ENCODE results near the gene MUTYH. TPM values are rescaled to one million over a fixed set of nuclear protein-coding genes. Genes with fewer than 3 reads are reported as not detected.

MUTYH gene
- total RNA-seq, 4 donors from 2014 or later, result 10.0 to 22.1 (median 14.9) TPM

GRCh38 chr1:45332346-45332720 lies 7.9 kb downstream of the MUTYH start:
- DNase-seq (ENCODE audit: extremely low spot score), result no peak
- no CpG with 5 or more reads among the region's 10 CpGs for WGBS
- Histone ChIP-seq H3K4me3 (no peak overlapping the region), H3K9me3 (no peaks in the 10 kb centered on the region), H3K4me1 (peaks cover 4 to 7% (median 4%) of the 10 kb centered on the region in 4 donors), H3K27me3 (peaks cover 0 to 7% (median 0%) of the 10 kb centered on the region in 4 donors), H3K27ac (replicated peaks in 1 of 4) (no peak overlapping the region), H3K36me3 (peaks cover 35 to 60% (median 57%) of the 10 kb centered on the region in 4 donors)
- TF ChIP-seq POLR2A (IDR thresholded peaks at IDR 0.05; ENCODE audit: low read depth) (no peak), POLR2AphosphoS5 (IDR thresholded peaks at IDR 0.05) (no peak), EP300 (IDR thresholded peaks at IDR 0.05) (no peak)
- intact Hi-C loops (cut with DNase I), result no loop called here

GRCh38 chr1:45331436-45332345 lies 8.5 kb downstream of the MUTYH start:
- intact Hi-C loops (cut with DNase I), result no loop called here
- Histone ChIP-seq H3K27ac (replicated peaks in 1 of 4) (no peak overlapping the region), H3K4me1 (peaks cover 10 to 14% (median 11%) of the 10 kb centered on the region in 4 donors), H3K27me3 (peaks cover 0 to 9% (median 0%) of the 10 kb centered on the region in 4 donors), H3K9me3 (no peaks in the 10 kb centered on the region), H3K4me3 (no peak overlapping the region), H3K36me3 (peaks cover 35 to 60% (median 57%) of the 10 kb centered on the region in 4 donors)
- no peak for TF ChIP-seq CTCF (IDR thresholded peaks at IDR 0.05)
- no peak for TF ChIP-seq POLR2A (IDR thresholded peaks at IDR 0.05; ENCODE audit: low read depth)
- TF ChIP-seq EP300 (IDR thresholded peaks at IDR 0.05), result no peak
- WGBS, result 81% methylated on average over 5 of the region's 18 CpGs
- DNase-seq (ENCODE audit: extremely low spot score), result no peak

- no peaks in the 10 kb centered on the region for H3K9me3 ChIP-seq
- no peak for DNase-seq (ENCODE audit: extremely low spot score)
- no peak overlapping the region for H3K4me3 ChIP-seq
- H3K4me1 ChIP-seq, result peaks cover 14 to 22% (median 17%) of the 10 kb centered on the region in 4 donors
- no peak for TF ChIP-seq CTCF (IDR thresholded peaks at IDR 0.05)
- no peak for TF ChIP-seq POLR2AphosphoS5 (IDR thresholded peaks at IDR 0.05)
- TF ChIP-seq EP300 (IDR thresholded peaks at IDR 0.05), result no peak
- TF ChIP-seq POLR2A (IDR thresholded peaks at IDR 0.05; ENCODE audit: low read depth), result no peak
- WGBS, result 81% methylated on average over 4 of the region's 4 CpGs
- H3K27ac ChIP-seq (replicated peaks in 1 of 4), result no peak overlapping the region
- intact Hi-C loops (cut with DNase I), result no loop called here
- H3K36me3 ChIP-seq, result peaks cover 35 to 58% (median 53%) of the 10 kb centered on the region in 4 donors
- H3K27me3 ChIP-seq, result peaks cover 0 to 9% (median 0%) of the 10 kb centered on the region in 4 donors
These were observed 10.8 kb downstream of the MUTYH start for GRCh38 chr1:45329445-45329844.

GRCh38 chr1:45328680-45329079 lies 11.6 kb downstream of the MUTYH start:
- H3K27me3 ChIP-seq, result peaks cover 0 to 9% (median 0%) of the 10 kb centered on the region in 4 donors
- H3K9me3 ChIP-seq, result no peaks in the 10 kb centered on the region
- intact Hi-C loops (cut with DNase I), result no loop called here
- no peak overlapping the region for H3K4me3 ChIP-seq
- WGBS, result 73% methylated on average over 4 of the region's 5 CpGs
- peaks cover 14 to 22% (median 17%) of the 10 kb centered on the region in 4 donors for H3K4me1 ChIP-seq
- TF ChIP-seq EP300 (IDR thresholded peaks at IDR 0.05) (no peak), POLR2AphosphoS5 (IDR thresholded peaks at IDR 0.05) (no peak), CTCF (IDR thresholded peaks at IDR 0.05) (no peak), POLR2A (IDR thresholded peaks at IDR 0.05; ENCODE audit: low read depth) (no peak)
- no peak for DNase-seq (ENCODE audit: extremely low spot score)
- H3K27ac ChIP-seq (replicated peaks in 1 of 4), result no peak overlapping the region
- H3K36me3 ChIP-seq, result peaks cover 30 to 50% (median 46%) of the 10 kb centered on the region in 4 donors
